GM12874 (cell line): ENCODE results near the gene ERG.

ENCODE experiments used
- CTCF ChIP-seq: IDR thresholded peaks from 2 replicates; pipeline ENCODE4 v1.5.1; 2011; ENCODE audit warnings: low read depth, mild to moderate bottlenecking, control low read depth, low read length, moderate library complexity; ENCODE audit not compliant: insufficient read depth

Gene ERG

GRCh38 chr21:38531039-38531541, 32.8 kb upstream of the ERG start:
- TF ChIP-seq CTCF, result no peak

GRCh38 chr21:38527737-38528136, 29.5 kb upstream of the ERG start:
- TF ChIP-seq CTCF, result no peak

- no peak for TF ChIP-seq CTCF
Observed at GRCh38 chr21:38525454-38525853, 27.2 kb upstream of the ERG start.

- TF ChIP-seq CTCF, result no peak
Observed at GRCh38 chr21:38524168-38525153, 26.2 kb upstream of the ERG start.

GRCh38 chr21:38520511-38520910, 22.2 kb upstream of the ERG start:
- no peak for TF ChIP-seq CTCF

- no peak for TF ChIP-seq CTCF
Observed at GRCh38 chr21:38511662-38512243, 13.5 kb upstream of the ERG start.

GRCh38 chr21:38511198-38511597, 12.9 kb upstream of the ERG start:
- no peak for TF ChIP-seq CTCF
